Natural killer cell (primary cell): Measurements from ENCODE around the gene CCND3. TPM values are rescaled to one million over a fixed set of nuclear protein-coding genes. Genes with fewer than 3 reads are reported as not detected.

Source experiments
- ATAC-seq, 3 donors: fragments of 150-1000 bp in 2 of 3; fragments of 200-7000 bp in 1 of 3; cut with Tn5 transposase; 1 replicate in 1 of 3; 2 replicates in 2 of 3; pipeline ENCODE4 v1.10.0; 2021; ENCODE audit warnings: mild to moderate bottlenecking in 2 of 3, moderate library complexity in 2 of 3
- DNase-seq, 2 donors: peaks; one replicate each; pipeline versions ENCODE4 v3.0.0 to v3.0.0-alpha.2; 2013 to 2021; ENCODE audit warnings: mixed read lengths in 1 of 2
- H3K27ac ChIP-seq: one replicate; pipeline ENCODE4 v1.5.1; 2013; ENCODE audit warnings: mild to moderate bottlenecking, low read length
- H3K27me3 ChIP-seq: one replicate; pipeline ENCODE4 v1.6.1; 2013; ENCODE audit warnings: low read length; ENCODE audit not compliant: control insufficient read depth, insufficient read depth
- H3K36me3 ChIP-seq: one replicate; pipeline ENCODE4 v1.6.1; 2013; ENCODE audit warnings: low read length; ENCODE audit not compliant: control insufficient read depth, insufficient read depth
- H3K4me1 ChIP-seq: one replicate; pipeline ENCODE4 v1.6.1; 2013; ENCODE audit warnings: low read length; ENCODE audit not compliant: control insufficient read depth, insufficient read depth
- H3K4me3 ChIP-seq: one replicate; pipeline ENCODE4 v1.5.1; 2013; ENCODE audit warnings: low read length
- H3K9me3 ChIP-seq: one replicate; pipeline ENCODE4 v1.6.1; 2013; ENCODE audit warnings: low read length; ENCODE audit not compliant: control insufficient read depth, insufficient read depth
- H3K27ac Mint-ChIP-seq, 2 donors: one replicate each; pipeline ENCODE4 v1.8.0; 2022; ENCODE audit warnings: mild to moderate bottlenecking in 2 of 2, mixed read lengths in 2 of 2, moderate library complexity in 1 of 2
- H3K27me3 Mint-ChIP-seq, 2 donors: one replicate each; pipeline ENCODE4 v1.8.0; 2022; ENCODE audit warnings: low read depth in 2 of 2, mixed read lengths in 2 of 2
- H3K36me3 Mint-ChIP-seq: one replicate; pipeline ENCODE4 v1.8.0; 2022; ENCODE audit warnings: mixed read lengths
- H3K4me1 Mint-ChIP-seq, 2 donors: one replicate each; pipeline ENCODE4 v1.8.0; 2022; ENCODE audit warnings: mixed read lengths in 2 of 2
- H3K4me3 Mint-ChIP-seq: one replicate; pipeline ENCODE4 v1.8.0; 2022; ENCODE audit warnings: mild to moderate bottlenecking, moderate library complexity, mixed read lengths
- H3K9me3 Mint-ChIP-seq, 2 donors: one replicate each; pipeline ENCODE4 v1.8.0; 2022; ENCODE audit warnings: mixed read lengths in 2 of 2
- WGBS: methylation state at CpG from one replicate; pipeline ENCODE4 v1.1.7; 2013; ENCODE audit warnings: missing lambda C conversion rate; ENCODE audit not compliant: insufficient coverage; 5-methylcytosine and 5-hydroxymethylcytosine counted together
- intact Hi-C: fragments of 100-400 bp; cut with micrococcal nuclease; formaldehyde crosslinking; loops from one replicate; pipeline ENCODE4 v1.14.2; 2022
- total RNA-seq, 4 donors: library from RNA; stranded (reverse); fragments of 120-200 nt in 1 of 4; gene quantifications; one replicate each; pipeline versions ENCODE4 v1.2.3 to v1.2.4, GENCODE V29; 2013 to 2022
- TF ChIP-seq, protein P1 (sequence below): fragments of 200-600 bp; IDR thresholded peaks from one replicate; pipeline ENCODE4 v1.8.0; 2022; ENCODE audit warnings: antibody characterized with exemption

CCND3 gene
- total RNA-seq, 3 donors from 2014 or later (not counting 1 experiment from before 2014, with no cell fraction given), result 409 to 438 (median 438) TPM

DNA sequence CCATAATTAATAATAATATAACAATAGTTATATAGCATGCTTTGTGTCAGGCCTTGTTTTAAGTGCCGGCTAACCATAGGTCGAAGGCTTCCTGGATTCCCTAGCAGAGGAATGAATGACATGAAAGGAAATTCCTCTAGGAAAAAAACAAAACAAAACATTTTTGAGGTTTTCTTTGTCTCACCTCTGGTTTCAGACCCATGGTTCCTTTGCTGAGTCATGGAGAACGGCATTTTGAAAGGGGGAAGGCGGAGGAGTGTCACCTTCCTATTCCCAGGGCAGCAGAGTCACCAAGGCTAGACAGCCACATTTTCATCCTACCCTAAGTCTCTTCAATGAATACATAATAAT, 25.3 kb upstream of the CCND3 start:
- intact Hi-C loops, result no loop called here
- no peaks in the 10 kb centered on the region for H3K27me3 Mint-ChIP-seq
- no peak for DNase-seq
- peaks cover 68 to 76% of the 10 kb centered on the region in 2 donors for H3K4me1 Mint-ChIP-seq
- TF ChIP-seq, protein P1, sequence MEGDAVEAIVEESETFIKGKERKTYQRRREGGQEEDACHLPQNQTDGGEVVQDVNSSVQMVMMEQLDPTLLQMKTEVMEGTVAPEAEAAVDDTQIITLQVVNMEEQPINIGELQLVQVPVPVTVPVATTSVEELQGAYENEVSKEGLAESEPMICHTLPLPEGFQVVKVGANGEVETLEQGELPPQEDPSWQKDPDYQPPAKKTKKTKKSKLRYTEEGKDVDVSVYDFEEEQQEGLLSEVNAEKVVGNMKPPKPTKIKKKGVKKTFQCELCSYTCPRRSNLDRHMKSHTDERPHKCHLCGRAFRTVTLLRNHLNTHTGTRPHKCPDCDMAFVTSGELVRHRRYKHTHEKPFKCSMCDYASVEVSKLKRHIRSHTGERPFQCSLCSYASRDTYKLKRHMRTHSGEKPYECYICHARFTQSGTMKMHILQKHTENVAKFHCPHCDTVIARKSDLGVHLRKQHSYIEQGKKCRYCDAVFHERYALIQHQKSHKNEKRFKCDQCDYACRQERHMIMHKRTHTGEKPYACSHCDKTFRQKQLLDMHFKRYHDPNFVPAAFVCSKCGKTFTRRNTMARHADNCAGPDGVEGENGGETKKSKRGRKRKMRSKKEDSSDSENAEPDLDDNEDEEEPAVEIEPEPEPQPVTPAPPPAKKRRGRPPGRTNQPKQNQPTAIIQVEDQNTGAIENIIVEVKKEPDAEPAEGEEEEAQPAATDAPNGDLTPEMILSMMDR, result no peak
- peaks cover 15% of the 10 kb centered on the region for H3K36me3 ChIP-seq
- no peak for ATAC-seq
- H3K27ac Mint-ChIP-seq, result peak overlapping the region; percentile 70 to 73
- no peak overlapping the region for H3K27ac ChIP-seq
- H3K9me3 Mint-ChIP-seq, result no peaks in the 10 kb centered on the region
- H3K36me3 Mint-ChIP-seq, result no peaks in the 10 kb centered on the region
- WGBS, result 67% methylated on average over 3 of the region's 4 CpGs
- H3K4me3 Mint-ChIP-seq, result no peak overlapping the region
- no peak overlapping the region for H3K4me3 ChIP-seq
- H3K4me1 ChIP-seq, result peaks cover 66% of the 10 kb centered on the region
- no peaks in the 10 kb centered on the region for H3K9me3 ChIP-seq
- H3K27me3 ChIP-seq, result no peaks in the 10 kb centered on the region

DNA sequence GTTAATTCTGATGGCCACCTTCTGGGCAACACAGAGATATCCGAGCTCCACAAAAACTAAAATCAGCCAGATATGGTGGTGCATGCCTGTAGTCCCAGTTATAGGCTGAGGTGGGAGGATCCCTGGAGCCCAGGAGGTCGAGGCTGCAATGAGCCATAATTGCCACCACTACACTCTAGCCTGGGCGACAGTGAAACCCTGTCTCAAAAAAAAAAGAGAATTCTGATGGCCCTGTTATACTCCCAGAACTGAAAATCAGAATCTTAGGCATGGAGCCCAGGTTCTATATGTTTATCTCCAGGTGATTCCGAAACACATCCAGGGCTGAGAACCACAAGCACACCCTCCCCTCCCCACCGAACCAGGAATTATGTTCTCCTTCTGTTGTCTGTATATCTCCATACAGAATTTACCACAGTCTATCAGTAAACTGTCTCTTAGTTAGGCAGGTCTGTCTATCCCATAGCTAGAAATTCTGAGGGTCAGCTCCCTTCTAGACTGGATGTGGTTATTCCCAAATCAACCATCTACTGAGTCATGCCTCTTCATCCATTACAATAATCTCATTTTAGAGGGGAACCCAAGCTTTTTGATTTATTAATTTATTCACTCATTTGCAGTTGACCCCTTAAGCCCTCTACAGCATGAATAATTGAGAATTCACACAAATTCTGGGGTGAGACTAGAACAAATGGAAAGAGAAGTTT, 24.8 kb upstream of the CCND3 start:
- no peak overlapping the region for H3K27ac ChIP-seq
- no peaks in the 10 kb centered on the region for H3K36me3 Mint-ChIP-seq
- no peaks in the 10 kb centered on the region for H3K27me3 ChIP-seq
- H3K27me3 Mint-ChIP-seq, result no peaks in the 10 kb centered on the region
- H3K27ac Mint-ChIP-seq, result peak overlapping the region; percentile 37 to 55
- no peak overlapping the region for H3K4me3 Mint-ChIP-seq
- 100% methylated on average over 4 of the region's 5 CpGs for WGBS
- no peak for ATAC-seq
- DNase-seq, result no peak
- peaks cover 73 to 82% of the 10 kb centered on the region in 2 donors for H3K4me1 Mint-ChIP-seq
- peaks cover 15% of the 10 kb centered on the region for H3K36me3 ChIP-seq
- TF ChIP-seq, protein P1, result no peak
- intact Hi-C loops, result no loop called here
- no peaks in the 10 kb centered on the region for H3K9me3 Mint-ChIP-seq
- H3K9me3 ChIP-seq, result no peaks in the 10 kb centered on the region
- H3K4me3 ChIP-seq, result no peak overlapping the region
- H3K4me1 ChIP-seq, result peaks cover 70% of the 10 kb centered on the region

DNA sequence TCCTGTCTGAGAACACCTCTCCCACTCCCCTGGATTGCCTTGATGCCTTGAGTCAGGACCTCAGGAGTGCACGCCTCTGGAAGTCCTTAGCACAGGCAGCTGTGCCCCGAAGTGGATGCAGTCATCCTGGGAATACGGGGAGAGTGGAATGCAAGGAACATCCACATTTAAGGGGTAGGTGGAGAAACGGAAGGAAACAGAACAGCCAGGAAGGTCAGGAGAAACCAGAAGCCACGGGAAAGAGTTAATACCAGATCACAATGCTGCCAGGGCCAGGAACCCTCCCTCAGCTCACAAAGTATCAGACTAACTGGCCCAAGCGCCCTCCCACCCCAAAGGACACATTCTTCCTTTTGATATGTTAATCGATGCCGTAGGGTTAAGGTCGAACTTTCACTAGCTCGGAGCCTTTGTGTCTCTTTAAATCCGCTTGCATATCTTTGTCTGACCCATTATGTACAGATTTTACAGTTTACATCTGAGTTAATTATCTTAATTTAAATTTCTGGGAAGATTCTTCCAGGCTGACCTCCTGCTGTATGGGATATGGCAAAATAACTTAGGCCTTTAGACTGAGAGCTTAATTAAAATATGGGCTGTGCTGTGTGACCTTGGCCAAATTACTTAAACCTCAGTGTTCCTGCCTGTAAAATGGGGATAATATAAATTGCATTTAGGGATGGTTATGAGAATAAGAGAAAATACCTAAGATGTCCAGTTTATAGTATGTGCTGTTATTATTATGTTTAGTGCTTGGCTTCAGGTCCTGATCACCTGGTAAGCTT, 24.0 kb upstream of the CCND3 start:
- H3K9me3 ChIP-seq, result no peaks in the 10 kb centered on the region
- H3K27ac ChIP-seq, result no peak overlapping the region
- peaks cover 69% of the 10 kb centered on the region for H3K4me1 ChIP-seq
- intact Hi-C loops, result no loop called here
- no peak overlapping the region for H3K4me3 ChIP-seq
- no peak for ATAC-seq
- DNase-seq, result no peak
- TF ChIP-seq, protein P1, result no peak
- H3K4me3 Mint-ChIP-seq, result no peak overlapping the region
- no peaks in the 10 kb centered on the region for H3K27me3 Mint-ChIP-seq
- WGBS, result 91% methylated on average over 11 of the region's 11 CpGs
- peaks cover 70 to 82% of the 10 kb centered on the region in 2 donors for H3K4me1 Mint-ChIP-seq
- H3K36me3 ChIP-seq, result peaks cover 17% of the 10 kb centered on the region
- H3K9me3 Mint-ChIP-seq, result no peaks in the 10 kb centered on the region
- H3K27me3 ChIP-seq, result no peaks in the 10 kb centered on the region
- H3K27ac Mint-ChIP-seq, result peak overlapping the region; percentile 37 to 55
- no peaks in the 10 kb centered on the region for H3K36me3 Mint-ChIP-seq
